GM21786 (cell line): ENCODE data around the gene BST1.

Source experiments
- ATAC-seq: cut with Tn5 transposase; IDR thresholded peaks from one replicate; pipeline ENCODE4 v1.9.1; 2021; ENCODE audit not compliant: unreplicated experiment

The BST1 gene, protein sequence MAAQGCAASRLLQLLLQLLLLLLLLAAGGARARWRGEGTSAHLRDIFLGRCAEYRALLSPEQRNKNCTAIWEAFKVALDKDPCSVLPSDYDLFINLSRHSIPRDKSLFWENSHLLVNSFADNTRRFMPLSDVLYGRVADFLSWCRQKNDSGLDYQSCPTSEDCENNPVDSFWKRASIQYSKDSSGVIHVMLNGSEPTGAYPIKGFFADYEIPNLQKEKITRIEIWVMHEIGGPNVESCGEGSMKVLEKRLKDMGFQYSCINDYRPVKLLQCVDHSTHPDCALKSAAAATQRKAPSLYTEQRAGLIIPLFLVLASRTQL

DNA sequence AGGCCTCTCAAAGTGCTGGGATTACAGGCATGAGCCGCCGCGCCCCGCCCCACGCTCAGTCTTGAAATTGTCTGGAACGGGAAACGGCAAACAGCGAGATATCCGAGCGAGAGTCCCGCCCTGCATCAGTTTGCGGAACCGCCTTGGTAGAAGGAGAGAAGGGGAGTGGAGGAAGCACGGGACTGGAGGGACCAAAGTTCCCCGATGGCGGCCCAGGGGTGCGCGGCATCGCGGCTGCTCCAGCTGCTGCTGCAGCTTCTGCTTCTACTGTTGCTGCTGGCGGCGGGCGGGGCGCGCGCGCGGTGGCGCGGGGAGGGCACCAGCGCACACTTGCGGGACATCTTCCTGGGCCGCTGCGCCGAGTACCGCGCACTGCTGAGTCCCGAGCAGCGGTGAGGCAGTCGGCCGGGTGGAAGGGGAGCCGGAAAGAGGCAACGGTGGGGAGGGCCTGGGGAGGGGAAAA lies at the start of gene BST1:
Gene BST1, plus strand, starts transcription at position 125 of the 463 bp plus-strand sequence. Its CDS starts 80 bp downstream, at position 205.
- ATAC-seq: peak; percentile 63

DNA sequence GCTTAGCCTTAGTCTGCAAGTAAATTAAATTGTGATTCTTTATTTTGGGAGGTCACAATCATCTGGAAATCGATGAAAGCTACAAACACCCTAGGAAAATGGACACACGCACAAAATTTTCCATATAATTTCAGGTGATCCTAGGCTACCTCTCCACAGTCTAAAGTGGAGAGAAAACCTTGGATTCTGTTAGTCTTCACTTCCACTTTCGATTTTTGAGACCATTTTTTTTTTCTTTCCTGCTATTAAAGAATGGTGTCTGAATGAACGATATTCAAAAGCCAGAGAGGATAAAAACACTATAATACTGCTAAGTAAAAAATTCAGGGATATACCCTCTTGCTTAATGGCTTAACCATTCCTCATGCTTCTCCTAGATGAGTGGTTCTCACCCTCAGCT lies 49.4 kb upstream of the BST1 start:
- no peak for ATAC-seq

DNA sequence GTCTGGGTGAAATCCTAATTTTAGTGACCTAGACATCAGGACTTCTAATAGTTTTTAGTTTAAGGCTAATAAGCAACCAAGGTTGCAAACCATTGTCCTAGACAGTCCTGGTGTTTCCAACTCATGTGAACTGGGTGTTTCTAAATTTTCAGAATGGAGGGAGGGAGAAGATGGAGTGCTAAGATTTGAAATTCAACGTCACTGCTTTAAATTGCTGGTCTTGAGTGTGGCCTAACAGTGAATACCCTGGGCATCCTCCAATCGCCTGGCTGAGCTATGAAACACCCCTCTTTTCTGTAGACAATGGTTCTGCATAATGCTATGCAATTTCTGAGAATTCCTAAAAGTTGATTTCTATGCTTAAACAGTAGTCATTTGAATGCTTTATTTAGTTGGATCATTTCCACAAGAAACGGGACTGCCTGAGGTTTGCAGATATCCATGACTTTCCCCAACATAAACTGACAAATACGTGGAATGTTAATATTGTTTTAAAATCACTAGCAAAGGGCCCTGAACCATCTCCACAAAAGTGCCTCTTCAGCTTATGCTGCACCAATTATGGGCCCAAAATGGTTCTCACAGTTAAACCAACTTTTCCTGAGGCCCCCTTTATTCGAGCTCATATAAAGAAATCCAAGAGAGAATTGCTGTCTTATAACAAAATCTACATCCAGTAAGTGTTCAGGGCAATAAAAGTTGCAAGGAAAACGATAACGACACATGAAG lies 48.8 kb upstream of the BST1 start:
- peak; percentile 27 for ATAC-seq

DNA sequence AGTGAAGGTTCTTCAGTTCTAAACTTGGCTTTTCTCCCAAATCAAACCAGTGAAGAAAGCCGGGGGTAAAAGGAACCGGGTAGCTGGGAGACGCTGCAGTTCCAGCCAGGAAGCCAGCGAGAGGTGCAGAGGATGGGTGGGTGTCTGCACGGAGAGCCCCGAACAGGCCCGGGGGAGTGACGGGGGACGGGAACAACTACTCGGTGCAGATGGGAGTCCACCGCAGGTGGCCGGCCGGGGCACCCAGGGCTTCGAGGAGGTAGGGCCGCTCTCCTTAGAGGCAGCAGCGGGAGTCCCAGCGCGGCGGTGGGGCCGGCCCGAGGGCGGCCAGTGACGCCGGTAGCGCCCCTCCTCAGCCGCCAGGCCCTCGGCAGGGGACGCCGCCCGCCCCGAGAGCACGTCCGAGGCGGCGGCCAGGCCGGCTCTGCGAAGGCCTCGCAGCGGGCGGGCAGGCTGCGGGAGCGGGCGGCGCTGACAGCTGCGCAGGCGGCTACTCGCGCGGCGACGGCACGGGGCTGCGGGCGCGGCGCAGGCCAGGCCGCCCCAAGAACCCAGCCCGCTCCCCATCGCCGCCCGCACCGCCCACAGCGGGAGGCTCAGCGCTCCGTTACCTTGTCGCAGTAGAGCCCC lies 48.2 kb upstream of the BST1 start:
- ATAC-seq: peak; percentile 42

DNA sequence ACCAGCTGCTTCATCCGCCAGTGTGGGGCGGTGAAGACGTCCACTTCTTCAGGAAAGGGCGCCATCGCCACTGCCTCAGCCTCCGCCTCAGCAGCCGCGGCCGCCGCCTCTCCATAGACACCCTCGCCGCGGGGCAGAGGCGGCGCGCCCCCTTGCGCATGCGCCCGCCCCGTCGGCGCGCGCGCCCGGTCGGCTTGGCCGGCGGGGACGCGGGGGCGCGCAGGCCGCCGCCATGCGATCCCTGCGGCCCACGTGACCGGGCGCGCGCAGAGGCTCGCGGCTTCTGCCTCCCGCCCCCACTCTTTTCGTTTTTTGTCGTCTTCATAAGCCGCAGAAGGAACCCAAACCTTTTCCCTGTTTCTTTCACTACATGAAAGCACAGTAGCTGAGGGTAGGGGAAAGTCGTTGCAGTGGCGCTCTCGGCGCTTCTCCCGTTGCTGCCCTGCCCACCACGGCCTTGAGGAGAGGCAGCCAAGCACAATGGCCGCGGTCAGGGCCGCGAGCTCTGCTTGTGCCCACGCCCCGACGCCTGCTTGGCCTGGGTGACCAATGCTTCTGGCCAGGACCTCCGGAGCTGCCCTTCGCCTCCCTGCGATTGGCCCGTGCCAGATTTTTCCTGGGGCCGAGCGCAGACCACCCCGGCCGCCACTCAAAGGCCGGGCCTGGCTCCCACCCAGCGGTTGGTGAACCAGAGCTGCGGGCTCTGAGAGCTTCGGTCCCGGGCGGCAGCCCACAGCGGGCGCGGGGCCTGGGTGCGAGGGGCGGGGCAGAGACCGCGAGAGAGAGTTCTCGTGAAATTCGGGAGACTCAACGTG lies 47.4 kb upstream of the BST1 start, which contains the start of gene FBXL5:
Gene FBXL5, minus strand, starts transcription at position 135 of the 815 bp plus-strand sequence. Its CDS starts 70 bp downstream, at position 65.
- ATAC-seq: peak; percentile 57

DNA sequence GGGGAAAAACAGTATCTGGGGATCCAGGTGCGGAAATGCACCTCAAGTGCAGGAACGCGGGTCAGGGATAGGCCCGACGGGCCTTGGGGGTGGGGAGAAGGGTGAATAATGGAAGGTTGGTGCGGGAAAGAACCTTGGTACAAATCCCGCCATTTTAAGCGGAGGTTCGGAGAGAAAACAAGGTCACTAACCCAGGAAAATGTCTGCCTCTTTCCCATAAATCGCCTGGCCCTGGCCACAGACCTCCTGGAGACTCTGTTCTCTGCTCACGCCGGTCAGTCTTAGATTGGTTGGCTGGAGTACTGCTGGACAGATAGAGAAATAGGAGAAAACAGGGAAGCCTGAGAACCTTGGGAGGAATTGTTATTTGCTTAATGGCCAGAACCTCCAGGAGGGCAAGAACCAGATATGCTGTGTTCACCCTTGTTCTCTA lies 46.8 kb upstream of the BST1 start:
- ATAC-seq: no peak

DNA sequence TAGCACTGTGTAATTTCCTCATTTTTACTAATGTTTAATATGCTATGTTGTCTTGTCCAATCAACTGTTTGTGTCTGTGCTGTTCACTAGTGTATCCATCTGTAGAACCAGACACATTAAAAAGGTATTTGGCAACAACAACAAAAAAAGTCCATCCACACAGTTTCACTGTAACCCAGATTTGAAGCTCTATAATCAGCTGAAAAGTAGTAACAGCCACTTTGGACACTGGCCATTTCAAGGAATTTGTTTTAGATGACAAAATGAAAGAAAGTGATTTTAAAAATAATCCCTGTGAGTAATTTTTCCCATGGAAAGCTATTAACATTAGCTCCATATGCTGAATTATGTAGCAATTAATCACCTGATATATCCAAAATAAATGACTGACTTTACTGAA lies 45.5 kb upstream of the BST1 start:
- ATAC-seq: no peak

DNA sequence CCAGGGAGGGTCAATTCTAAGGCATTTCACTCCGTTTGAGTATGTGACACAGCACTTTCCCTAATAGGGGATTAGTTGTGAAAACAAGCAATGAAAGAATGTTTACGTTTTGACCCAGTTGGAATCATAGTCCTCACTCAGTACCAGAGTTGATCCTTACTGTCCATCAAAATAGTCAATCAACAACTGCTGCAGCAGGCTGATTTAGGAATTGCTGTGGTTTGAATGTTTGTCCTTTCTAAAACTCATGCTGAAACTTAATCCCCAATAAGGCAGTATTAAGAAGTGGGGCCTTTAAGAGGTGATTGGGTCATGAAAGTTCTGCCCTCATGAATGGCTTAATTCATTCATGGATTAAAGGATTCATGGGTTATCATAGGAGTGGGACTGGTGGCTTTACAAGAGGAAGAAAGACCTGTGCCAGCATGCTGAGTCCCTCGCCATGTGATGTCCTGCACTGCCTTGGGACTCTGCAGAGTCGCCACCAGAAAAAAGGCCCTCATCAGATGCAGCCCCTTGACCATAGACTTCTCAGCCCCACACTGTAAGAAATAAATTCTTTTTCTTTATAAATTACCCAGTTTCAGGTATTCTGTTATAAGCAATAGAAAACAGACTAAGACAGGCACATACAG lies 44.6 kb upstream of the BST1 start:
- ATAC-seq: no peak

DNA sequence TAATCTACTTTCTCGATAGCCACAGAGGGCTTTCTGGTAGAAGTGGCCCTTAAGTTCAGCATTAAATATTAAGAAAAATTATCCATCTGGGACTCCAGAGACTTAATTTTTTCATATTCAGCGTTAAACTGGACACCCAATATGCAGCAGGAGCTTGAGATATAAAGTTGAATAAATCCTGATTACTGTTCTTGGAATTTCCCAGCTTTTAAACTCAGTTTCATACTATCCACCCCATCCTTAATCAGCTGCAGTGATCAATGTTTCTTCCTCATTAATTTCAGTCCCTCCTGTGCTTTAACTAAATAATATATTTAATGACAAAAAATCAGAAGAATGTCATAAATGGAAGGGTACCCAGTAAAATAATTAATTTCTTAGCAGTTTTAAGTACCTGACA lies 44.1 kb upstream of the BST1 start:
- no peak for ATAC-seq

DNA sequence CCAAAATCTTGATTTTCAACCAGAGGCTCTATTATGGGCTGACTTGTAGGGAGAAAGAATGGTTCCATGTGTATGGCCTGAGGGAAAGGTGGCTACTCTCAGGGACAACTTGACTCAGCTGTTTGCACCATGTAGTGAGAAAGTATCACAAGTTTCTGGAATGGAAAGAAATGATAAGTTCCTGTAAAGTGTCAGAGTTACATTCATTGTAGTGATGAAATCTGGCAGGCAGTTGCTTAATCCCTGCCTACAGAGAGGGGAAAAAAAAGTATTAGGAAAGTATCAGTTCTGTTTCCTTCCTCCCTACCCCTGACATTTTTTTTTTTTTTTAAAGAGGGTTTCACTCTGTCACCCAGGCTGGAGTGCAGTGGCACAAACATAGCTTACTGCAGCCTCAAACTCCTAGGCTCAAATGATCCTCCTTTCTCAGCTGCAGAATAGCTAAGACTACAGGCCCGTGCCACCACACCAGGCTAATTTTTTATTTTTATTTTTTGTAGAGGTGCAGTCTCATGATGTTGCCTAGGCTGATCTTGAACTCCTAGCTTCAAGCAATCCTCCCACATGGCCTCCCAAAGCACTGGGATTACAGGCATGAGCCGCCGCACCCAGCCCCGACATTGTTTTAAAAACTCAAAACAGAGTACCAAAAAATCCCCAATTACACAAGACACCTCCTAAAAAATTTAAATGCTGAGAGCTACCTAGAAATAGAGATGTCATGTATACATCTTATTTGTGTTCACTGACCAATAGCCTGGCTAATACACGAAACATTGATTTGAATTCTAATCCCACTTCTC lies 42.9 kb upstream of the BST1 start:
- ATAC-seq: no peak

DNA sequence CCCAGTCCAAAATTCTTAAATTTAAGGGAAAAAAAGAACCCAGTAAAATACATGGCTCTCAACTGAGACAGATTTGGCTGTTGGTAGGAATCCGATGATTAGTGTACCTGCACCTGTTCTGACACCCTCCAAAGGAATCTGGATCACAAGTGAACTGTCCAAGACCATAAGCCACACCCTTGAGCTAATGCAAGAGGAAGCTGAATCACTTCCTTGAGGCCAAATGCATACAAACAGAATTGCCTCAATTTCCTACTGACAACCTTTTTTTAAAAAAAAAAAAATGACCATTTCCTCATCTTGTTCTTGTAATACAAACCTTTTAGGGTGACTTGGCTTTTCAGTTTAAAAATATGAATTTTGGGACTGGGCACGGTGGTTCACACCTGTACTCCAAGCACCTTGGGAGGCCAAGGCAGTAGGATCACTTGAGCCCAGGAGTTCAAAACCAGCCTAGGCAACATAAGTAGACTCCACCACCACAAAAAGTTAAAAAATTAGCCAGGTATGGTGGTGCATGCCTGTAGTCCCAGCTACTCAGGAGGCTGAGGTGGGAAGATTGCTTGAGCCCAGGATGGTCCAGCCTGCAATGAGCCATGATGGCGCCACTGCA lies 37.0 kb upstream of the BST1 start:
- no peak for ATAC-seq

DNA sequence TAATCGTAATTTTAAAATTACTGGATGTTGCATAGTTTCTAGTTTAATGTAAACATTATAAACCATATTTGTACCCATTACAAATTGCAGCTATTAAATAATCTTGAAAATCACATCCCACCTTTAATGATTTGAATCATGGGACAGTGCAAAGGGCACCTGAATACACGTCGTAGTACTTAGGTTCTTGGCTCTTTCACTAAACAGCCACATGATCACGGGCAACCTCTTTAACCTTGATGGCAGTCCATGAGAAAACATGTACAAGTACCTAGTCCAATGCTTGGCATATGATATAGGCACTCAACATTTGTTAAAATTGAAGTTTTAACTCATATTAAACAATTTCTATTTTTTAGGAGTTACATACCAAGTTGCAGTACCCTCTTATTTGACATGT lies 35.9 kb upstream of the BST1 start:
- no peak for ATAC-seq

DNA sequence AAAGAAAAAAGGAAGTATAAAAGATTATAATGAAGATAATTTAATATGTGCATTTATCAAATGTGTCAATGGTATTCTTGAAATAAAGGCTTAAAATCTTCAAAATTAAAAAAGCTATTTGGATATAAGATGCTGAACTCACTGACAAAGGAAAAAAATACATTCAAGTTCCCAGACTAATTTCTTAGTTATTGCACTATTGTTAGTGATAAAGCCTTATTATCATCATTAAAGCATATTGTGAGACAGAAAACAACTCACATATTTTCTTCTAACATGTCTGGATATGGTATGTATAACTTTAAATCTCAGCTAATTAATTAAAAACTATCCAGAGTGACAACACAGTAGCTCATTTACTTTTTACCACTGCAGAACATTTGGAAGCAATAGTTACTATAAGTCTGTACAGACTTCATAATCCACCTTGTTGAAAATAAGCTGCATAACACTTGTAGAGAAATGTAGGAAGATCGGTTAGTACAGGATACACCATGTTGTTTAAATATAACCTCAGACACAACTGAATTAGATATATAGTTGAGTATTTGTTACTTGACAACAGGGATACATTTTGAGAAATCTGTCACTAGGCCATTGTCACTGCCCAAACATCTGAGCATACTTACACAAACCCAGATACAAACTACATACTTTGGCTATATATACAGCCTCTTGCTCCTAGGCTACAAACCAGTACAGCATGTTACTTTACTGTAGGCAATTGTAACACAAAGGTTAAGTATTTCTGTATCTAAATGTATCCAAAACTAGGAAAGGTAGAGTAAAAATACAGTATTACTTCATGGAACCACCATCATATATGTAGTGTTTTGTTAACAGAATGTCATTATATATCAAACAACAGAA lies 34.1 kb upstream of the BST1 start:
- ATAC-seq: no peak

DNA sequence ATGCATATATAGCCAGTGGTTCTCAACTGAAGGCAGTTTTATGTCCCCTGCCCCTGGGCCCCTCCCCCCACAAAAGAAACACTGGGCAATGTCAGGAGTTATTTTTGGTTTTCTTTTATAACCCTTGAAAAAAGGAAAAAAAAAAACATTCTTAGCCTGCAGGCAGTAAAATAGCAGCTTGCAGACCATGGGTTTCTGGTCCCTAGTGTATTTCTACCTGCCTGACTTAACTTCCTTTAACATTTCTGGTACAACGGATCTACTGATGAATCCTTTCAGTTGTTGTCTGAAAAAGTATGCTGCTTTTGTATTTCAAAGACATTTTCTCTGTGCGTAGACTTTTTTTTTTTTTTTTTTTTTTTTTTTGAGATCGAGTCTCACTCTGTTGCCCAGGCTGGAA lies 32.3 kb upstream of the BST1 start:
- ATAC-seq: no peak

DNA sequence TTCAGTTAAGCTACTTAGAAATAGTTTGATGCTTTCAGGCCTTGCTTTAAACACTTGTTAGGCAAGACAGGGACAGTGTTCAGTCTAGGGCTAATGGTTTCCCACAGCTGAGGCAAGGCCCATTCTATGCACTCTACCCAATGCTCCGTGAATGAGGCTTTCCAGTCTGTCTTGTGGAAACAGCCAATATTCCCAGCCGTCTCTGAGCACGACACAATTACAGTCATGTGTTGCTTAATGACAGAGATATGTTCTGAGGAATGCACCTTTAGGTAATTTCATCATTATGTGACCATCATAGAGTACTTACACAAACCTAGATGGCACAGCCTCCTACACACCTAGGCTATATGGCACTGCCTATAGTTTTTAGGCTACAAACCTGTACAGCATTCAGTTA lies 30.8 kb upstream of the BST1 start:
- ATAC-seq: no peak

DNA sequence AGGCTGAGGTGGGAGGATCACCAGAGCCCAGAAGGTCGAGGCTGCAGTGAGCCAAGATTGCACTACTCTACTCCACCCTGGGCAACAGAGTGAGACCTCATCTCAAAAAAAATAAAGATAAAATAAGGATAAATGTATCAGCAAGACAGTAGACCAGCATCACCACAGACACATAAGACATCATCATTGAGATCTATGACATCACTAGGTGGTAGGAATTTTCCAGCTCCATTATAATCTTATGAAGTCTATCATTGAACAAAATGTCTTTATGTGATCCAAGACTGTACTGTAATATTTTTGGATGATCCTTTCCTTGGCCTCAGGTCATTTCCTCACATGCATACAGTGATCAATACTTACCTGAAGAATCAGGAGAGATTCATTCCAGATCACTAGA lies 29.5 kb upstream of the BST1 start:
- ATAC-seq: no peak

DNA sequence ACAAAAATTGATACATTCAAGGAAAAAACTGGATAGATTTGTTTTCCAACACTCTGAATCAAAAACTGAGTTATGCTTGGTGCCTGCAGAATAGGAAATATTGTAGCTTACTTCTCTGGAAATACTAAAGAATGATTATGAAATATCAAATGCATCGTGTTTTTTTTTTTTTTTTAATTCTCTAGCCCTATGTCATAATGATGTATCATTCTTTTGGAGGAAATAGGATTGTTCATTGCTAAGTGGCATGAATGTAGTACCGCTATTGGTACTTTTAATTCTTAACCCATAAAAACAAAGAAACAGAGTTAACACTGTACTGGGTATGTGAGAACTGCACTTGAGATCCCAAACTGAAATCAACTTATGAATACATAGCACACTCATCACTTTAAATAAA lies 28.8 kb upstream of the BST1 start:
- ATAC-seq: no peak

DNA sequence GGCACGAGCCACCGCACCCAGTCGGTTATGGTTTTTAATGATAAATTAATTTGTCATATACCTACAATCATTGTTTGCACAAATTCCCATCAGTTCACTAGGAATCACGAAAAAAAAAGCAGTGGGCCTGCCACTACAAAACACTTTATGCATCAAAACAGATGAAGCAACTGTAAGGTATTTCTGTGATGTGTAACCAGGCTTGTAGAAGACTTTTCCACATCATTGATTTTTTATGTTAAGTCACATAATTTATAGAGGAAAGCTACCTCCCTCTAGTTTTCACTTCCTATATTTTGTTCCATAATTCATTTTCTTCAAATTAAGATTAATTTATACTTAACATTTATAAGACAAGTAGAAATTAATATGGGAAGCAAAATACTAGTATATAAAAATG lies 27.9 kb upstream of the BST1 start:
- no peak for ATAC-seq
